Measurements from ENCODE around the gene PSPN.

The PSPN gene

GRCh38 chr19:6375411-6376010 is at the start of gene PSPN:
Gene PSPN (minus strand): TSS chr19:6375933. CDS start chr19:6375849, 84 bp downstream.
- no peak for DNase-seq (ENCODE audit: low spot score)

- peak; percentile 100 for DNase-seq (ENCODE audit: low spot score)
Measured at GRCh38 chr19:6424939-6425731, 49.4 kb upstream of the PSPN start.

GRCh38 chr19:6424195-6424938 is 48.6 kb upstream of the PSPN start, which contains the start of gene KHSRP:
Gene KHSRP (minus strand): TSS chr19:6424811. CDS start chr19:6424701, 110 bp downstream.
- no peak for DNase-seq (ENCODE audit: low spot score)

- DNase-seq (ENCODE audit: low spot score): no peak
Measured at GRCh38 chr19:6423499-6424194, 47.9 kb upstream of the PSPN start.

GRCh38 chr19:6421075-6422014 is 45.6 kb upstream of the PSPN start:
- DNase-seq (ENCODE audit: low spot score): no peak

- DNase-seq (ENCODE audit: low spot score): no peak
Measured at GRCh38 chr19:6418562-6418932, 42.8 kb upstream of the PSPN start.

GRCh38 chr19:6417713-6418561 is 42.2 kb upstream of the PSPN start:
- no peak for DNase-seq (ENCODE audit: low spot score)

- DNase-seq (ENCODE audit: low spot score): no peak
Measured at GRCh38 chr19:6416658-6417405, 41.1 kb upstream of the PSPN start.

GRCh38 chr19:6415591-6416190 is 40.0 kb upstream of the PSPN start:
- DNase-seq (ENCODE audit: low spot score): no peak

- no peak for DNase-seq (ENCODE audit: low spot score)
Measured at GRCh38 chr19:6414793-6415590, 39.3 kb upstream of the PSPN start.

- DNase-seq (ENCODE audit: low spot score): no peak
Measured at GRCh38 chr19:6413721-6414643, 38.2 kb upstream of the PSPN start.

- no peak for DNase-seq (ENCODE audit: low spot score)
Measured at GRCh38 chr19:6413291-6413690, 37.6 kb upstream of the PSPN start.

GRCh38 chr19:6412447-6413091 is 36.8 kb upstream of the PSPN start:
- peak; percentile 34 for DNase-seq (ENCODE audit: low spot score)

GRCh38 chr19:6412061-6412446 is 36.3 kb upstream of the PSPN start:
- no peak for DNase-seq (ENCODE audit: low spot score)

- DNase-seq (ENCODE audit: low spot score): no peak
Measured at GRCh38 chr19:6409346-6409745, 33.6 kb upstream of the PSPN start.

GRCh38 chr19:6406401-6406800 is 30.7 kb upstream of the PSPN start:
- no peak for DNase-seq (ENCODE audit: low spot score)

All from CD4-positive, alpha-beta T cell treated with Interleukin-6 at 100 ng/mL for 8 hours (primary cell).